ENCODE data around the gene RPS29.

- no peak for TF ChIP-seq YY1 (IDR thresholded peaks at IDR 0.05; ENCODE audit: insufficient read depth, insufficient read length)
- TF ChIP-seq SUZ12 (IDR thresholded peaks at IDR 0.05; ENCODE audit: extremely low read depth, insufficient read depth, insufficient read length): no peak
These were observed 28.0 kb upstream of the RPS29 start for GRCh38 chr14:49614196-49614595.
